ENCODE measurements around the gene TMEM229B.

The TMEM229B gene

GRCh38 chr14:67480011-67480410, 8.5 kb downstream of the TMEM229B start:
- DNase-seq (ENCODE audit: low read depth) = no peak
- H3K4me3 ChIP-seq (ENCODE audit: low read depth, low read length) = no peak overlapping the region
- TF ChIP-seq CTCF (conservative IDR thresholded peaks at IDR 0.05; ENCODE audit: low read depth, low read length) = no peak

GRCh38 chr14:67478800-67479084, 9.8 kb downstream of the TMEM229B start:
- no peak for TF ChIP-seq CTCF (conservative IDR thresholded peaks at IDR 0.05; ENCODE audit: low read depth, low read length)
- no peak for DNase-seq (ENCODE audit: low read depth)
- no peak overlapping the region for H3K4me3 ChIP-seq (ENCODE audit: low read depth, low read length)

- no peak for DNase-seq (ENCODE audit: low read depth)
- TF ChIP-seq CTCF (conservative IDR thresholded peaks at IDR 0.05; ENCODE audit: low read depth, low read length) = no peak
- no peak overlapping the region for H3K4me3 ChIP-seq (ENCODE audit: low read depth, low read length)
These were observed 10.4 kb downstream of the TMEM229B start for GRCh38 chr14:67477926-67478799.

- no peak for TF ChIP-seq CTCF (conservative IDR thresholded peaks at IDR 0.05; ENCODE audit: low read depth, low read length)
- H3K4me3 ChIP-seq (ENCODE audit: low read depth, low read length) = no peak overlapping the region
- no peak for DNase-seq (ENCODE audit: low read depth)
These were observed 14.2 kb downstream of the TMEM229B start for GRCh38 chr14:67474366-67474765.

GRCh38 chr14:67473290-67474082, 15.0 kb downstream of the TMEM229B start:
- no peak for TF ChIP-seq CTCF (conservative IDR thresholded peaks at IDR 0.05; ENCODE audit: low read depth, low read length)
- DNase-seq (ENCODE audit: low read depth) = no peak
- no peak overlapping the region for H3K4me3 ChIP-seq (ENCODE audit: low read depth, low read length)

GRCh38 chr14:67472726-67473125, 15.8 kb downstream of the TMEM229B start:
- H3K4me3 ChIP-seq (ENCODE audit: low read depth, low read length) = no peak overlapping the region
- no peak for TF ChIP-seq CTCF (conservative IDR thresholded peaks at IDR 0.05; ENCODE audit: low read depth, low read length)
- DNase-seq (ENCODE audit: low read depth) = no peak

Measured in choroid plexus epithelial cell (primary cell).